HG03097 (cell line): ENCODE results near the gene SFN.

Experiments used
- ATAC-seq: cut with Tn5 transposase; IDR thresholded peaks from one replicate; pipeline ENCODE4 v1.9.1; 2021; ENCODE audit not compliant: unreplicated experiment, low FRiP score

Gene SFN

DNA sequence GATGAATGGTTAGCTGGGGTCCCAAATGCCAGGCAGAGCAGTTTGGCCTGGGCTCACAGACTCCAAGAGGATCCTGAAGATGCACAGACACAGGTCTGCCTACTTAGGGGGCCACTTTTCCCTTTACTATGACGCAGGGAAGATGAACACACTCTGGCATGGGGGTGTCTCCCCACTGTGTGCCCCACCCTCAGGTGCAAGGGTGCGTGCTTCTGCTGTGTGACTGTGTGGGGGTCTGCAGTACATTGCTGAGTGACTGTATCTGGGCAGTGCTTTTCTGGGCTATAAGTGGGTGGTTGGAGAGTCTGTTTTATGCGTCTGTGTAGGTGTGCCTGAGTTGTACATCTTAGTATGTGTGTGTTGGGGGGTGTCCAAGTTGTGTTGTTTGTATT lies 47.0 kb downstream of the SFN start:
- no peak for ATAC-seq

DNA sequence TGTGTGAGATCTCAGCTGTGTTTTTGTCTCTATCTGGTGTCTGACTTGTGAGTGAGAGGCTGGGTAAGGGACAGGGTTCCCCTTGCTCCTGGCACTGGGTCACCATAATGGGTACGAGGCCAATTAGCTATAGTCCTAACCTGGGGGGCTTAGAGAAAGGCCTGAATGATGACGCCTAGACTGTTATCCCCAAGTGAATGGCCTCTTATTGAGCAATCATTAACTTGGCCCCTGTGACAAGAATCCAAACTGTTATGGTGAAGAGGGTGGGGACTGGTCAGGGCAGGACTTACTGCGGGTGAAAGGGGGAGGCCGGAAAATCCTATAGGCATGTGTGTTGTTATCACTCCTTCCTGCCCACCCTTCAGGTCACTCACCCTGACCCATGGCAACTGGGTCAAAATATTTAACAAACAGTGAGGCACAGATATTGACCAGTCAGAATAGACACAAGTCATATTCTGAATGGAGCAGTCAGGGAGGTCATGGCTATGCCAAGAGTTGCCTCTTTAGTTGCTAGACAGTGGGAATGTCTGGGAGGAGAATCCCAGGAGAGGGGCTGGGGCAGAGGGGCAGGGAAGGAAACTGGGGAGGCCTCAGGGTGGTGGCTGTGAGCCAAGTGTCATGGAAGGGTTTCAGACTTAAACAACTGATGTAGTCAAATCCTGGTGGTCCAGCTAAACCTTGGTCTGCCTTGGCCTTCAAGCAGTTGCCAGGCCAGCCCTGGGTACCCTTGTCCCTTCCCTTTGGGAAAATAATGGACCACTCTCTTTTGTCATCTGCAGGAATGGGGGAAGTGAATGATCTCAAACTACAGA lies 47.6 kb downstream of the SFN start:
- no peak for ATAC-seq

DNA sequence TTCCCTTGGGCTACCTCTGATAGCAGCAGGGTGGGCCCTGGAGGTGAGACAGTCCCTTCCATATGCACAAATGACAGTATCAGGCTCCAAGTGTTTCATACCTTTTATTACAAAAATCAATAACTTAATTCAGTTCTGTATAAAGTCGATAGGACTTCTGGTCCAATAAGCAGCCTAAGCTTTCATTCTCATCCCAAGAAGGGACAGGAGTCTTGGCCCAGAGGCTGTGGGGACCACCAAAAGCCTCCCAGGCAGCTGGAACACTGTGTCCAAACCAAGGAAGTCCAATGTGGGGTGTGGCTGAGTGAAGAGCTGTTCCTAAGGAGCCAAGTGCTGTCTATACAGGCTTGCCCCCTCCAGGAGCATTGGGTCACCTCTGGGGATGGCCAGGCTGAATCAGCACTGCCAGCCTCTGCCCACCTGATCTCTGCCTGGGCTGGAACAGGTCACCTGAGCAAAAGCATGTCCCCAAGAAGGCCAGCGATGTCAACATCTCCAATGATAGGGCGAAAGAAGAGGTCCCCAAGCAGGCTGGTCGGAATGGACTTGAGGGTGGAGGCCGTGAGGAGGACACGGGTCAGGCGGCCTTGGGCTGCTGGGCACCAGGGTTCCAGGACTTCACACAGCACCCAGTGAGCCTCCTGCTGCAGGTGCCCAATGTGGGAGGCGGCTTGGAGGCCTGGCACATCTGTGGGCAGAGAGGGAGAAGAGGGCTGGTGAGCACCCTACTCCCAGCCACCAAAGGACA lies 48.6 kb downstream of the SFN start:
- ATAC-seq = no peak

DNA sequence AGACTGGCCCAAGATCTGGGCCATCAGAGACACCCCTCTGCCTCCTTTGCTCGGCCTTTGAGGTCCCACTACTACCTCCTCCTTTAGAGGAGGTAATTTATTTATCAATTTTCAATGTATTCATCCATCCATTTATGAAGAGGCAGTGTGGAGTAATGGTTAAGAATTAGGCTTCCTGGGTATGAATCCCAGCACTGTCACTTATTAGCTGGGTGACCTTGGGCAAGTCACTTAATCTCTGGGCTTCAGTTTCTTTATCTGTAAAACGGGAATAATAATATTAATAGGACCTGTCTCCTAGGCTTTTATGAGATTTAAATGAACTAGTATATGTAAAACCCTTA lies 49.2 kb downstream of the SFN start:
- ATAC-seq = no peak

DNA sequence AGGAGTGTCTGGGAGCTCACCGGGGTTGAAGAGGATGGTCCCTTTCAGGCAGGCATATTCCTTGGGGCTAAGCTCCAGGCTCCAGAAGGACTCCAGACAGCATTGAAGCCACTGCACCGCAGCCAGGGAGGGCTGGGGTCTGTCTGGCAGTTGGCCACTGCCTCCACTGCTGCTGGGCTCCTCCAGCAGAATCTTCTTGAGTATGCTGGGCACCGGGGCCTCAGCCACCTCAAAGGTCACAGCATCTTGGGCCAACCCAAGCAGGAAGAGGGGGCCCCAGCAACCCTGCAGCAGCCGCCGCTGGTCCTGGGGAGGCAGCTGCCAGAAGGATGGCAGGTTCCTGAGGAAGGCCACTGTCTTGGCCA lies 50.4 kb downstream of the SFN start:
- no peak for ATAC-seq
